Stomach (tissue), 9 donors: ENCODE data around the gene BACE1-AS. TPM values are rescaled to one million over a fixed set of nuclear protein-coding genes. Genes with fewer than 3 reads are reported as not detected.

ENCODE experiments used
- DNase-seq, 2 donors: peaks; one replicate each; pipeline versions ENCODE4 v3.0.0 to v3.0.0-alpha.2; 2013 to 2019
- H3K27ac ChIP-seq, 5 donors: fragments of 200-600 bp in 4 of 5; sonication (generic) in 4 of 5; one replicate each; pipeline ENCODE4 v1.5.1; 2013 to 2019; ENCODE audit warnings: mild to moderate bottlenecking in 1 of 5, moderate library complexity in 1 of 5
- H3K27me3 ChIP-seq, 3 donors: fragments of 200-600 bp; sonication (generic); one replicate each; pipeline ENCODE4 v1.5.1; 2017 to 2019; ENCODE audit warnings: mixed run types in 1 of 3
- H3K36me3 ChIP-seq, 4 donors: fragments of 200-600 bp; sonication (generic); 1 replicate in 3 of 4; 2 replicates in 1 of 4; pipeline ENCODE4 v1.5.1; 2016 to 2019
- H3K4me1 ChIP-seq, 4 donors: fragments of 200-600 bp; sonication (generic); one replicate each; pipeline ENCODE4 v1.5.1; 2016 to 2019
- H3K4me3 ChIP-seq, 4 donors: fragments of 200-600 bp; sonication (generic) in 3 of 4; one replicate each; pipeline ENCODE4 v1.5.1; 2016 to 2019; ENCODE audit warnings: mild to moderate bottlenecking in 1 of 4
- H3K9me3 ChIP-seq, 4 donors: fragments of 200-600 bp; sonication (generic); one replicate each; pipeline ENCODE4 v1.5.1; 2016 to 2019
- CTCF ChIP-seq, 7 experiments: fragments of 450-650 bp in 4 of 7; fragments of 200-600 bp in 3 of 7; sonication (generic) in 3 of 7; IDR thresholded peaks; one replicate each; pipeline ENCODE4 v1.5.1; 2016 to 2019; ENCODE audit warnings: antibody characterized with exemption in 7 of 7, control low read depth in 2 of 7, mild to moderate bottlenecking in 1 of 7
- EP300 ChIP-seq: sonication (generic); formaldehyde crosslinking; IDR thresholded peaks from one replicate; pipeline ENCODE4 v1.6.1; 2017; ENCODE audit warnings: antibody characterized with exemption
- POLR2A ChIP-seq, 4 donors: fragments of 450-650 bp; IDR thresholded peaks; one replicate each; pipeline ENCODE4 v1.6.1; 2016; ENCODE audit warnings: antibody characterized with exemption in 4 of 4, control low read depth in 2 of 4, mild to moderate bottlenecking in 1 of 4, moderate library complexity in 1 of 4
- POLR2AphosphoS5 ChIP-seq, 3 donors: sonication (generic); formaldehyde crosslinking; IDR thresholded peaks; one replicate each; pipeline ENCODE4 v1.6.1; 2016; ENCODE audit warnings: antibody characterized with exemption in 3 of 3
- WGBS, 5 donors: extraction: QIAGEN DNeasy Blood & Tissue Kit in 3 of 5; methylation state at CpG; one replicate each; pipeline versions ENCODE4 v1.1.5 to v1.1.7; 2013 to 2018; 5-methylcytosine and 5-hydroxymethylcytosine counted together
- intact Hi-C: fragments of 100-400 bp; cut with DNase I; formaldehyde crosslinking; loops from one replicate; pipeline ENCODE4 v1.15.1; 2023; ENCODE audit warnings: low total_unique reads
- polyA plus RNA-seq, 3 donors: library from polyadenylated mRNA; stranded (reverse); fragments of 200-250 nt; gene quantifications; one replicate each; pipeline ENCODE4 v1.2.3, GENCODE V29; 2013
- small RNA-seq, 4 donors: library from RNA; depleted of rRNA; stranded (forward); fragments of <200 nt; gene quantifications; one replicate each; pipeline ENCODE3, GENCODE V24; 2016
- total RNA-seq, 5 donors: library from RNA; depleted of rRNA; stranded (reverse); fragments of >200 nt; gene quantifications; one replicate each; pipeline versions ENCODE4 v1.1.0 to v1.2.3, GENCODE V29; 2014 to 2016
- donor health status: healthy with polysubstance abuse.
- donor health status: Bipolar disorder and iron deficiency.
- donor health status: healthy.

The BACE1-AS gene
- total and polyA plus RNA-seq, 8 donors: 1.5 to 8.0 (median 4.8) TPM

GRCh38 chr11:117335399-117335798 lies 44.3 kb downstream of the BACE1-AS start:
- H3K9me3 ChIP-seq: no peaks in the 10 kb centered on the region
- DNase-seq: no peak
- peaks cover 0 to 6% (median 3%) of the 10 kb centered on the region in 4 donors for H3K4me1 ChIP-seq
- no peaks in the 10 kb centered on the region for H3K27me3 ChIP-seq
- no peak for TF ChIP-seq POLR2A (IDR thresholded peaks at IDR 0.05)
- TF ChIP-seq CTCF (IDR thresholded peaks at IDR 0.05): no peak
- no peak for TF ChIP-seq EP300
- TF ChIP-seq POLR2AphosphoS5 (IDR thresholded peaks at IDR 0.05): no peak
- intact Hi-C loops: no loop called here
- peaks cover 2 to 54% (median 42%) of the 10 kb centered on the region in 4 donors for H3K36me3 ChIP-seq
- whole genome bisulfite sequencing, 5 donors: 92 to 95% (median 93%) methylated on average over 5 of the region's 5 CpGs
- no peak overlapping the region for H3K4me3 ChIP-seq
- H3K27ac ChIP-seq: no peak overlapping the region

GRCh38 chr11:117337076-117337475 lies 45.9 kb downstream of the BACE1-AS start:
- no peaks in the 10 kb centered on the region for H3K9me3 ChIP-seq
- no peaks in the 10 kb centered on the region for H3K27me3 ChIP-seq
- no peak for DNase-seq
- intact Hi-C loops: no loop called here
- H3K36me3 ChIP-seq: peaks cover 2 to 71% (median 55%) of the 10 kb centered on the region in 4 donors
- no peak overlapping the region for H3K4me3 ChIP-seq
- H3K27ac ChIP-seq: no peak overlapping the region
- no peak for TF ChIP-seq POLR2AphosphoS5 (IDR thresholded peaks at IDR 0.05)
- no peak for TF ChIP-seq POLR2A (IDR thresholded peaks at IDR 0.05)
- TF ChIP-seq EP300: no peak
- no peak for TF ChIP-seq CTCF (IDR thresholded peaks at IDR 0.05)
- WGBS, 5 donors: 97 to 99% (median 98%) methylated on average over 4 of the region's 4 CpGs
- no peaks in the 10 kb centered on the region for H3K4me1 ChIP-seq

Small RNA genes within 50 kb of the gene (small RNA-seq; reads per million reads assigned to genes)
- 0 reads per million in 4 donors for gene RF00564

Other genes with a start within 250 kb of the BACE1-AS start
- gene SIK3, start 192.9 kb upstream of the BACE1-AS start, total RNA-seq: 10 to 100 TPM in 4 of 5 donors, 1 to 10 TPM in 1; 8.7 to 97.8 (median 44.3) TPM
- 1 to 10 TPM; 6.5 to 7.8 (median 7.0) TPM for gene SIK3, start 192.9 kb upstream of the BACE1-AS start, polyA plus RNA-seq
- 100 to 1,000 TPM in 1 of 5 donors, 10 to 100 TPM in 4; 31.9 to 174 (median 63.0) TPM for gene PAFAH1B2, start 147.1 kb upstream of the BACE1-AS start, total RNA-seq
- 10 to 100 TPM; 14.9 to 30.7 (median 27.5) TPM for gene PAFAH1B2, start 147.1 kb upstream of the BACE1-AS start, polyA plus RNA-seq
- 100 to 1,000 TPM in 3 of 5 donors, 10 to 100 TPM in 2; 15.1 to 310 (median 132) TPM for gene SIDT2, start 112.6 kb upstream of the BACE1-AS start, total RNA-seq
- 10 to 100 TPM; 16.9 to 39.4 (median 24.3) TPM for gene SIDT2, start 112.6 kb upstream of the BACE1-AS start, polyA plus RNA-seq
- 1,000 to 10,000 TPM in 4 of 5 donors, 100 to 1,000 TPM in 1; 730 to 3,801 (median 2,320) TPM for gene TAGLN, start 92.0 kb upstream of the BACE1-AS start, total RNA-seq
- gene TAGLN, start 92.0 kb upstream of the BACE1-AS start, polyA plus RNA-seq: 1,000 to 10,000 TPM in 2 of 3 donors, 100 to 1,000 TPM in 1; 575 to 2,971 (median 1,072) TPM
- 100 to 1,000 TPM in 3 of 5 donors, 10 to 100 TPM in 2; 64.8 to 232 (median 139) TPM for gene PCSK7, start 59.3 kb upstream of the BACE1-AS start, total RNA-seq
- 10 to 100 TPM; 14.1 to 23.6 (median 20.4) TPM for gene PCSK7, start 59.3 kb upstream of the BACE1-AS start, polyA plus RNA-seq
- 10 to 100 TPM in 4 of 5 donors, 1 to 10 TPM in 1; 6.7 to 21.6 (median 13.8) TPM for gene RNF214, start 58.7 kb upstream of the BACE1-AS start, total RNA-seq
- 10 to 100 TPM in 1 of 3 donors, 1 to 10 TPM in 2; 6.8 to 11.2 (median 8.0) TPM for gene RNF214, start 58.7 kb upstream of the BACE1-AS start, polyA plus RNA-seq
- 10 to 100 TPM; 12.8 to 21.1 (median 16.4) TPM for gene BACE1, start 24.9 kb downstream of the BACE1-AS start, total RNA-seq
- 1 to 10 TPM; 3.3 to 6.0 (median 4.4) TPM for gene BACE1, start 24.9 kb downstream of the BACE1-AS start, polyA plus RNA-seq
- gene CEP164, start 36.5 kb downstream of the BACE1-AS start, total RNA-seq: 10 to 100 TPM; 11.7 to 40.9 (median 26.1) TPM
- 10 to 100 TPM in 2 of 3 donors, 1 to 10 TPM in 1; 9.5 to 18.6 (median 12.0) TPM for gene CEP164, start 36.5 kb downstream of the BACE1-AS start, polyA plus RNA-seq